OCI-LY7 (cell line): ENCODE results near the gene RHOD.

ENCODE experiments used
- EZH2phosphoT487 ChIP-seq: fragments of 200-600 bp; sonication (generic); IDR thresholded peaks from 2 replicates; pipeline ENCODE4 v1.6.1; 2018; ENCODE audit warnings: low read depth, borderline replicate concordance, mild to moderate bottlenecking, mixed run types, antibody characterized with exemption, low read length, moderate library complexity, mixed read lengths
- TF ChIP-seq, protein P1 (sequence below): fragments of 200-600 bp; sonication (generic); conservative IDR thresholded peaks from 2 replicates; pipeline ENCODE4 v1.5.1; 2014; ENCODE audit warnings: mild to moderate bottlenecking, antibody characterized with exemption, low read length, moderate library complexity, mixed read lengths

GRCh38 chr11:67015048-67015447 is 41.6 kb upstream of the RHOD start:
- TF ChIP-seq, protein P1, sequence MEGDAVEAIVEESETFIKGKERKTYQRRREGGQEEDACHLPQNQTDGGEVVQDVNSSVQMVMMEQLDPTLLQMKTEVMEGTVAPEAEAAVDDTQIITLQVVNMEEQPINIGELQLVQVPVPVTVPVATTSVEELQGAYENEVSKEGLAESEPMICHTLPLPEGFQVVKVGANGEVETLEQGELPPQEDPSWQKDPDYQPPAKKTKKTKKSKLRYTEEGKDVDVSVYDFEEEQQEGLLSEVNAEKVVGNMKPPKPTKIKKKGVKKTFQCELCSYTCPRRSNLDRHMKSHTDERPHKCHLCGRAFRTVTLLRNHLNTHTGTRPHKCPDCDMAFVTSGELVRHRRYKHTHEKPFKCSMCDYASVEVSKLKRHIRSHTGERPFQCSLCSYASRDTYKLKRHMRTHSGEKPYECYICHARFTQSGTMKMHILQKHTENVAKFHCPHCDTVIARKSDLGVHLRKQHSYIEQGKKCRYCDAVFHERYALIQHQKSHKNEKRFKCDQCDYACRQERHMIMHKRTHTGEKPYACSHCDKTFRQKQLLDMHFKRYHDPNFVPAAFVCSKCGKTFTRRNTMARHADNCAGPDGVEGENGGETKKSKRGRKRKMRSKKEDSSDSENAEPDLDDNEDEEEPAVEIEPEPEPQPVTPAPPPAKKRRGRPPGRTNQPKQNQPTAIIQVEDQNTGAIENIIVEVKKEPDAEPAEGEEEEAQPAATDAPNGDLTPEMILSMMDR = no peak
- no peak for TF ChIP-seq EZH2phosphoT487
